Mesodermal cell (in vitro differentiated cells): ENCODE measurements around the gene HINFP.
"Not testable (repeated sequence)": the region's sequence is repeated elsewhere in the genome, so short reads cannot be mapped to it uniquely, and the experiment has no call there.

Experiments
- H3K27ac ChIP-seq: 2 replicates; pipeline ENCODE4 v1.7.0; 2013; ENCODE audit warnings: mild to moderate bottlenecking, low read depth, low read length, moderate library complexity; ENCODE audit not compliant: severe bottlenecking
- H3K36me3 ChIP-seq: 2 replicates; pipeline ENCODE4 v1.7.1; 2013; ENCODE audit warnings: mild to moderate bottlenecking, low read length, moderate library complexity; ENCODE audit not compliant: control insufficient read depth, insufficient read depth
- H3K4me1 ChIP-seq: one replicate; pipeline ENCODE4 v1.7.1; 2013; ENCODE audit warnings: mild to moderate bottlenecking, low read length; ENCODE audit not compliant: insufficient read depth, control insufficient read depth, poor library complexity, severe bottlenecking
- H3K4me3 ChIP-seq: 2 replicates; pipeline ENCODE4 v1.7.0; 2013; ENCODE audit warnings: low read length, control low read depth, mild to moderate bottlenecking; ENCODE audit not compliant: insufficient read depth, poor library complexity, severe bottlenecking; ENCODE audit errors: extremely low read depth
- H3K9me3 ChIP-seq: 2 replicates; pipeline ENCODE4 v1.7.1; 2013; ENCODE audit warnings: mild to moderate bottlenecking, low read length, moderate library complexity; ENCODE audit not compliant: control insufficient read depth
- WGBS, 2 experiments: methylation state at CpG; one replicate each; pipeline ENCODE4 v1.1.5; 2013; ENCODE audit warnings: missing lambda C conversion rate in 2 of 2; ENCODE audit not compliant: insufficient coverage in 2 of 2; 5-methylcytosine and 5-hydroxymethylcytosine counted together

HINFP gene

DNA sequence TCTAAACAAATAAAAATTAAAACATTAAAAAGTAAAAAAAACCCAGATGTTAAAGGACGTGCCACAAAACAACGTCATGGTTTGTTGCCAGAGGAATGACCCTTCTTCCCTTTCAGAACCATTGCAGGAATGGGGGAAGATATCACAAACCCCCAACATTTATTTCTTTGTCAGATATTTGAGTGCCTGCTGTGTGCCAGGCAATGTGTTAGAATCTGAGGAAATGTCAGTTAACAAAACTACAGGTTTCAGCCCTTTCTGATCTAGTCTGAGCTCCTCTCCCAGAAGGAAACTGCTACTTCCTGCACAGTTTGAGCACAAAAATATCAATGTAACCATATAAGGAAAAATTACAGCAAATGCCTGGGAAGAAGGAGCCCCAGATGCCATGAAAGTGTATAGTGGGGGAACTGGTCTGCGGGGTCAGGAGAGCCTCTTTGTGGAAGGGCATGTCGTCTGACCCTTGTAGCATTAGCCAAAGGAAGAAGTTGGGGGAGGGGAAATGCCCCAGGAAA, 56.8 kb downstream of the HINFP start:
- no peak overlapping the region for H3K4me3 ChIP-seq
- 82 to 94% methylated on average over 3 to 4 of the region's 4 CpGs for WGBS, 2 experiments

DNA sequence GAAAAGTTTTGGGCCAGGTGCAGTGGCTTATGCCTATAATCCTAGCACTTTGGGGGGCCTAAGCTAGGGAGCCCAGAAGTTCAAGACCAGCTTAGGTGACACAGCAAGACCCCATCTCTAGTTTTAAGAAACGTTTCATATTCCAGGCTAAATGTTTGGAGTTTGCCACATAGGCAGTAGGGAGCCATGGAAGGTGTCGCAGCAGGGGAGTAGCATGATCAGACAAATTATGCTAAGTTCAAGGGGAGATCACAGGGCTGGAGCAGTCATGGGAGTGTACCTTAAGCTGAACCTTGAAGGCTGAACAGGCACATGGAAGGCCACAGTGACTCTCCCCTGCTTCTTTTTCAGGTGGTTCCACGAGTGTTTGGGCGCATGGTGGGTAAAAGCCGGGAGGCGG, 58.0 kb downstream of the HINFP start:
- 84 to 95% methylated on average over 6 of the region's 6 CpGs for whole genome bisulfite sequencing, 2 experiments
- peaks cover 5% of the 10 kb centered on the region for H3K4me1 ChIP-seq
- peaks cover 4% of the 10 kb centered on the region for H3K36me3 ChIP-seq
- no peaks in the 10 kb centered on the region for H3K9me3 ChIP-seq
- H3K4me3 ChIP-seq, result no peak overlapping the region
- H3K27ac ChIP-seq, result no peak overlapping the region

More for the DNA sequence above, 56.8 kb downstream of the HINFP start:
- H3K36me3 ChIP-seq, result peaks cover 4% of the 10 kb centered on the region
- H3K4me1 ChIP-seq, result peaks cover 5% of the 10 kb centered on the region
- no peaks in the 10 kb centered on the region for H3K9me3 ChIP-seq
- no peak overlapping the region for H3K27ac ChIP-seq

DNA sequence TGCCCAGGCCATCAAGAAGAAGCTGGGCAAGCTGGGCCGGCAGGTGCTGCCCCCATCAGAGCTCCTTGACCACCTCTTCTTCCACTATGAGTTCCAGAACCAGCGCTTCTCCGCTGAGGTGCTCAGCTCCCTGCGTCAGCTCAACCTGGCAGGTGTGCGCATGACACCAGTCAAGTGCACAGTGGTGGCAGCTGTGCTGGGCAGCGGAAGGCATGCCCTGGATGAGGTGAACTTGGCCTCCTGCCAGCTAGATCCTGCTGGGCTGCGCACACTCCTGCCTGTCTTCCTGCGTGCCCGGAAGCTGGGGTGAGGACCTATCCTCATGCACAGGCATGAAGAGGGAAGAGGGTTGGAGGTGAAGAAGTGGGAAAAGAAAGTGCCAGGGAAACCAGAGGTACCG, 58.6 kb downstream of the HINFP start:
- no peak overlapping the region for H3K27ac ChIP-seq
- H3K36me3 ChIP-seq, result peaks cover 4% of the 10 kb centered on the region
- peaks cover 5% of the 10 kb centered on the region for H3K4me1 ChIP-seq
- no peaks in the 10 kb centered on the region for H3K9me3 ChIP-seq
- no peak overlapping the region for H3K4me3 ChIP-seq
- WGBS, 2 experiments, result 95 to 96% methylated on average over 9 to 10 of the region's 10 CpGs

DNA sequence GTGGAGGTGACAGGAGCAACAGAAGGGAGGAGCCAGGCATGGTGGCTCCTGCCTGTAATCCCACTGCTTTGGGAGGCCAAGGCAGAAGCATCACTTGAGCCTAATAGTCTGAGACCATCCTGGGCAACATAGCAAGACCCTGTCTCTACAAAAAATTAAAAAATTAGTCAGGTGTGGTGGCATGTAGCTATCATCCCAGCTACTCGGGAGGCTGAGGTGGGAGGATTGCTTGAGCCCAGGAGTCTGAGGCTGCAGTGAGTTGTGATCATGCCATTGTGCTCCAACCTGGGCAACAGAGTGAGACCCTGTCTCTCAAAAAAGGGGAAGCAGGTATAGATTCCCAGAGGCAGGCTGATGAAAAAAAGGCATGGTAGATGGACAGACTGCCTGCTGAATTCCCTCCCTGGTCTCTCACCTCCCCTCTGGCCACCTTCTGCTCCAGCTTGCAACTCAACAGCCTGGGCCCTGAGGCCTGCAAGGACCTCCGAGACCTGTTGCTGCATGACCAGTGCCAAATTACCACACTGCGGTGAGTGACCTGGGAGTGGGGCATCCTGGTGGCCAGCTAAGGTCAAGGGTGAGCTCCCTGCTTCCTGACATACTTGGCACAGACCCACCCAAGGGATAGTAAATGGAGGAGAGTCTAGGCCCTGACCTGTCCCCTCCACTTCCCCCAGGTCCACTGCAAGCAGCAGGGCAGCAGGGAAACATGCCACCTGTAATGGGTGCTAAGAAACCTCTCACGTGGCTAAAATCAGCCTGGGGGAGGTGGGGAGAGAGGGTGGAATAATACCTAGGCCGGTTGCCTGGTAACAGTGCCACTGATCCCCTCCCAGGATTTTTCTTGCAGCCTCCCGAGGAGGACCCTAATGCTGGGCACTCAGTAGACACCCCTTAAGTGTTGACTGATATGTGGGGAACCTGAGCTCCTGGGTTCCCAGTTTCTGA, 59.6 kb downstream of the HINFP start:
- WGBS, 2 experiments, result 91 to 92% methylated on average over 3 to 5 of the region's 6 CpGs
- H3K4me3 ChIP-seq, result no peak overlapping the region
- H3K27ac ChIP-seq, result no peak overlapping the region
- H3K4me1 ChIP-seq, result no peaks in the 10 kb centered on the region
- H3K9me3 ChIP-seq, result no peaks in the 10 kb centered on the region
- peaks cover 4% of the 10 kb centered on the region for H3K36me3 ChIP-seq

DNA sequence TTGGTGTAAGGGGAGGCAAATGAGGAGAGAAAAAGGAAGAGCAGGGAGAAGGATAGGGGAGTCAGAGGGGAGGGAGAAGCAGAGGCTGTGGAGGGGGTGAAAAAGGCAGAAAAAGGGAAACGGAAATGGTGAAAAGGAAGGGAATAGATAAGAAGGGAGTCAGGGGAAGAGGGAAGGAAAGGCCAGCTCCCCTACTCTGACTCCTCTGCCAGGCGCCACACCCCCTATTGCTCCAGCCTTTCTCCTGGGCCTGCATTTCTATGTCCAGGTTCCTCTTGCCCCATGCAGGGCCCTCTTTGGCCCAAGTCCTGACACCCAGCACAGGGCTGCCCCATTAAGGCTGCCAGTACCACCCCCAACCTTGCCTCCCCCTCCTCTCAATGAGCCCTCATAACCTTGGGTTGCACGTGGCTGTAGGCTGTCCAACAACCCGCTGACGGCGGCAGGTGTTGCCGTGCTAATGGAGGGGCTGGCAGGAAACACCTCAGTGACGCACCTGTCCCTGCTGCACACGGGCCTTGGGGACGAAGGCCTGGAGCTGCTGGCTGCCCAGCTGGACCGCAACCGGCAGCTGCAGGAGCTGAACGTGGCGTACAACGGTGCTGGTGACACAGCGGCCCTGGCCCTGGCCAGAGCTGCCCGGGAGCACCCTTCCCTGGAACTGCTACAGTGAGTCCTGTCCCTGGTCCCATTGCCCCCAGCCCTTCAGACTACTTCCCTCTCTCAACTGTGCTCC, 60.5 kb downstream of the HINFP start:
- 93 to 94% methylated on average over 15 to 16 of the region's 17 CpGs for WGBS, 2 experiments
- Histone ChIP-seq H3K4me3 (no peak overlapping the region), H3K9me3 (no peaks in the 10 kb centered on the region), H3K36me3 (peaks cover 4% of the 10 kb centered on the region), H3K27ac (no peak overlapping the region), H3K4me1 (no peaks in the 10 kb centered on the region)

DNA sequence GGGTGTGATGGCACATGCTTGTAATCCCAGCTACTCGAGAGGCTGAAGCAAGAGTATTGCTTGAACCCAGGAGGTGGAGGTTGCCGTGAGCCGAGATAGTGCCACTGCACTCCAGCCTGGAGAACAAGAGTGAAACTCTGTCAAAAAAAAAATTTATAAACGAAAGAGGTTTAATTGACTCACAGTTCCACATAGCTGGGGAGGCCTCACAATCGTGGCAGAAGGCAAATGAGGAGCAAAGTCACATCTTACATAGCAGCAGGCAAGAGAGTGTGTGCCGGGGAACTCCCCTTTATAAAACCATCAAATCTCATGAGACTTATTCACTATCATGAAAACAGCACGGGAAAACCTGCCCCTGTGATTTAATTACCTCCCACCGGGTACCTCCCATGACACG, 63.0 kb downstream of the HINFP start:
- H3K27ac ChIP-seq, H3K36me3 ChIP-seq, H3K4me3 ChIP-seq, H3K9me3 ChIP-seq, H3K4me1 ChIP-seq: not testable (repeated sequence)
- 83 to 94% methylated on average over 5 to 8 of the region's 9 CpGs for WGBS, 2 experiments
